CD8-positive, alpha-beta memory T cell (primary cell): Measurements from ENCODE around the gene ZDHHC21. TPM values are rescaled to one million over a fixed set of nuclear protein-coding genes. Genes with fewer than 3 reads are reported as not detected.

ENCODE experiments used
- CTCF ChIA-PET: fragments of 350-600 bp; sonication (Branson Sonifier 250); formaldehyde crosslinking; loops from one replicate; lab custom pipeline; 2021; ENCODE audit warnings: antibody characterized with exemption; lab: Charles Lee
- POLR2A ChIA-PET: fragments of 350-600 bp; sonication (Branson Sonifier 250); formaldehyde crosslinking; loops from one replicate; lab custom pipeline; 2021; ENCODE audit warnings: antibody characterized with exemption; lab: Charles Lee
- DNase-seq, 5 donors: peaks; one replicate each; pipeline versions ENCODE4 v3.0.0 to v3.0.0-alpha.2; 2020 to 2022; ENCODE audit warnings: mixed read lengths in 1 of 5
- H3K27ac ChIP-seq: one replicate; pipeline ENCODE4 v1.7.0; 2013; ENCODE audit warnings: low read depth, mild to moderate bottlenecking, low read length, moderate library complexity
- H3K27me3 ChIP-seq: 2 replicates; pipeline ENCODE4 v1.7.0; 2013; ENCODE audit warnings: low read length, mild to moderate bottlenecking; ENCODE audit not compliant: insufficient read depth, poor library complexity, severe bottlenecking
- H3K36me3 ChIP-seq: 2 replicates; pipeline ENCODE4 v1.7.0; 2013; ENCODE audit warnings: mild to moderate bottlenecking, low read length, moderate library complexity; ENCODE audit not compliant: insufficient read depth
- H3K4me1 ChIP-seq: 2 replicates; pipeline ENCODE4 v1.7.0; 2013; ENCODE audit warnings: mild to moderate bottlenecking, low read length, moderate library complexity; ENCODE audit not compliant: insufficient read depth
- H3K4me3 ChIP-seq: 2 replicates; pipeline ENCODE4 v1.7.0; 2013; ENCODE audit warnings: mild to moderate bottlenecking, low read length
- H3K9me3 ChIP-seq: 2 replicates; pipeline ENCODE4 v1.7.0; 2013; ENCODE audit warnings: mild to moderate bottlenecking, low read length
- H3K27ac Mint-ChIP-seq, 8 donors: one replicate each; pipeline ENCODE4 v1.8.0; 2020 to 2021; ENCODE audit warnings: mixed read lengths in 8 of 8, mild to moderate bottlenecking in 6 of 8, inconsistent platforms in 3 of 8, moderate library complexity in 3 of 8
- H3K27me3 Mint-ChIP-seq, 2 donors: one replicate each; pipeline ENCODE4 v1.8.0; 2020 to 2021; ENCODE audit warnings: mixed read lengths in 2 of 2, mild to moderate bottlenecking in 1 of 2, moderate library complexity in 1 of 2
- H3K36me3 Mint-ChIP-seq, 3 donors: one replicate each; pipeline ENCODE4 v1.8.0; 2020 to 2021; ENCODE audit warnings: mixed read lengths in 3 of 3, inconsistent platforms in 1 of 3, mild to moderate bottlenecking in 1 of 3
- H3K4me1 Mint-ChIP-seq, 3 donors: one replicate each; pipeline ENCODE4 v1.8.0; 2020 to 2021; ENCODE audit warnings: mixed read lengths in 3 of 3, inconsistent platforms in 1 of 3, mild to moderate bottlenecking in 1 of 3
- H3K4me3 Mint-ChIP-seq, 7 donors: one replicate each; pipeline ENCODE4 v1.8.0; 2020 to 2021; ENCODE audit warnings: mixed read lengths in 7 of 7, mild to moderate bottlenecking in 6 of 7, moderate library complexity in 4 of 7, inconsistent platforms in 2 of 7
- H3K9me3 Mint-ChIP-seq, 5 donors: one replicate each; pipeline ENCODE4 v1.8.0; 2020 to 2022; ENCODE audit warnings: mixed read lengths in 5 of 5, mild to moderate bottlenecking in 3 of 5, moderate library complexity in 2 of 5, inconsistent platforms in 1 of 5
- polyA plus RNA-seq: library from polyadenylated mRNA; unstranded; fragments of 300-500 nt; fragmentation: Illumina TruSeq; gene quantifications from one replicate; pipeline ENCODE4 v1.2.3, GENCODE V29; 2021
- total RNA-seq, 2 experiments: library from RNA; stranded (reverse); gene quantifications; one replicate each; pipeline ENCODE4 v1.2.3, GENCODE V29; 2021

ZDHHC21 gene
- total and polyA plus RNA-seq, 3 experiments from 2014 or later = 1.7 to 7.4 (median 5.9) TPM

DNA sequence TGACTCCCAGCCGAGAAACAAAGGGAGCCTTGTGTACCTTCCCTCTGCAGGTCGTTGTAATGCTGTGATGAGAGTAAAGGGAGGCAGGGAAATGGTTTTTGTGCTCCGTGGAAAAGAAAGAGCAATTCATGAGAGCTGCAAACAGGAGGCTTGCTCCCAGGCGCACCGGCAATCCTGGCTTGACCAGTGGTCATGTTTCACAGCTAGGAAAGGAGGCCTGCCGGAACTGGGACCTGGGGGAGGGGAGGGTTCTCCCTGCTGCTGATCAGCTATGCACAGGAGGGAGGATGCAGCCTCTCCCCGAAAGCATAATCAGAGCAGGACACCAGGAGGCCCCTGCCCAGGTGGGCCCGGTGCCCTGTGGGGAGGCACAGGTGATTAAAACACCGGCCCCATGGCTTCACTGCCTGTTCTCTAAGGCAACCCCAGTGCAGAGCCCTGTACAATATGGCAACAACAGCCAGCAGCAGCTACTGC is 131.3 kb downstream of the ZDHHC21 start:
- CTCF ChIA-PET = no interaction called here
- Histone ChIP-seq H3K27ac (no peak overlapping the region), H3K4me3 (no peak overlapping the region), H3K27me3 (no peaks in the 10 kb centered on the region), H3K4me1 (no peaks in the 10 kb centered on the region), H3K9me3 (no peaks in the 10 kb centered on the region), H3K36me3 (no peaks in the 10 kb centered on the region)
- POLR2A ChIA-PET = no interaction called here
- peaks cover 0 to 4% (median 0%) of the 10 kb centered on the region in 3 donors for H3K4me1 Mint-ChIP-seq
- peaks cover 0 to 4% (median 0%) of the 10 kb centered on the region in 3 donors for H3K36me3 Mint-ChIP-seq
- no peak overlapping the region for H3K4me3 Mint-ChIP-seq
- no peak overlapping the region for H3K27ac Mint-ChIP-seq
- no peak for DNase-seq
- H3K9me3 Mint-ChIP-seq = peaks cover 0 to 7% (median 3%) of the 10 kb centered on the region in 5 donors
- H3K27me3 Mint-ChIP-seq = peaks cover 0 to 3% of the 10 kb centered on the region in 2 donors

Other genes with a start within 250 kb of the ZDHHC21 start
- gene CER1, start 29.3 kb upstream of the ZDHHC21 start, total RNA-seq = not detected
- gene CER1, start 29.3 kb upstream of the ZDHHC21 start, polyA plus RNA-seq = not detected
- gene FREM1, start 217.0 kb upstream of the ZDHHC21 start, total RNA-seq = not detected
- not detected for gene FREM1, start 217.0 kb upstream of the ZDHHC21 start, polyA plus RNA-seq